Tibial nerve (tissue), 4 donors: ENCODE data around the gene UQCC3. TPM values are rescaled to one million over a fixed set of nuclear protein-coding genes. Genes with fewer than 3 reads are reported as not detected.

Source experiments
- DNase-seq, 2 donors: peaks; one replicate each; pipeline ENCODE4 v3.0.0-alpha.2; 2019; ENCODE audit warnings: low spot score in 2 of 2
- H3K27ac ChIP-seq, 4 donors: fragments of 200-600 bp; sonication (generic) in 3 of 4; one replicate each; pipeline ENCODE4 v1.5.1; 2017 to 2019; ENCODE audit warnings: mild to moderate bottlenecking in 1 of 4
- H3K27me3 ChIP-seq, 2 donors: fragments of 200-600 bp; sonication (generic) in 1 of 2; one replicate each; pipeline versions ENCODE4 v1.5.1 to v1.6.0; 2017 to 2019
- H3K36me3 ChIP-seq, 3 donors: fragments of 200-600 bp; sonication (generic); one replicate each; pipeline ENCODE4 v1.5.1; 2018 to 2019
- H3K4me1 ChIP-seq, 4 donors: fragments of 200-600 bp; sonication (generic) in 3 of 4; one replicate each; pipeline ENCODE4 v1.5.1; 2017 to 2019
- H3K4me3 ChIP-seq, 4 donors: fragments of 200-600 bp; sonication (generic) in 3 of 4; one replicate each; pipeline ENCODE4 v1.5.1; 2017 to 2019; ENCODE audit warnings: mild to moderate bottlenecking in 1 of 4, moderate library complexity in 1 of 4
- H3K9me3 ChIP-seq, 4 donors: fragments of 200-600 bp; sonication (generic) in 3 of 4; one replicate each; pipeline ENCODE4 v1.5.1; 2017 to 2019
- CTCF ChIP-seq, 5 experiments: fragments of 200-600 bp in 3 of 5; fragments of 450-650 bp in 2 of 5; sonication (generic) in 3 of 5; IDR thresholded peaks; one replicate each; pipeline ENCODE4 v1.5.1; 2016 to 2019; ENCODE audit warnings: antibody characterized with exemption in 5 of 5, mild to moderate bottlenecking in 3 of 5, moderate library complexity in 2 of 5
- EP300 ChIP-seq, 2 donors: sonication (generic); formaldehyde crosslinking; IDR thresholded peaks; one replicate each; pipeline ENCODE4 v1.6.1; 2017; ENCODE audit warnings: antibody characterized with exemption in 2 of 2, mild to moderate bottlenecking in 1 of 2
- POLR2A ChIP-seq, 2 donors: fragments of 450-650 bp; IDR thresholded peaks; one replicate each; pipeline ENCODE4 v1.6.1; 2017; ENCODE audit warnings: antibody characterized with exemption in 2 of 2, mild to moderate bottlenecking in 2 of 2, moderate library complexity in 2 of 2
- WGBS, 2 donors: methylation state at CpG; one replicate each; pipeline ENCODE4 v1.1.5; 2018; 5-methylcytosine and 5-hydroxymethylcytosine counted together
- small RNA-seq: library from RNA; depleted of rRNA; stranded (forward); fragments of <200 nt; gene quantifications from one replicate; pipeline ENCODE3, GENCODE V24; 2016
- total RNA-seq, 4 donors: library from RNA; depleted of rRNA; stranded (reverse); fragments of >200 nt; gene quantifications; one replicate each; pipeline ENCODE4 v1.1.0, GENCODE V29; 2016

The UQCC3 gene
- total RNA-seq, 4 donors from 2014 or later = 7.6 to 22.2 (median 14.6) TPM

- Histone ChIP-seq H3K27me3 (no peaks in the 10 kb centered on the region), H3K27ac (no peak overlapping the region), H3K36me3 (peaks cover 23 to 100% (median 66%) of the 10 kb centered on the region in 3 donors), H3K4me1 (peaks cover 0 to 28% (median 0%) of the 10 kb centered on the region in 4 donors), H3K9me3 (no peaks in the 10 kb centered on the region), H3K4me3 (no peak overlapping the region)
- 88 to 90% methylated on average over 11 of the region's 11 CpGs for WGBS, 2 donors
- TF ChIP-seq CTCF (IDR thresholded peaks at IDR 0.05) = no peak
- DNase-seq = no peak
Measured at GRCh38 chr11:62716816-62717215, 45.3 kb downstream of the UQCC3 start.

DNA sequence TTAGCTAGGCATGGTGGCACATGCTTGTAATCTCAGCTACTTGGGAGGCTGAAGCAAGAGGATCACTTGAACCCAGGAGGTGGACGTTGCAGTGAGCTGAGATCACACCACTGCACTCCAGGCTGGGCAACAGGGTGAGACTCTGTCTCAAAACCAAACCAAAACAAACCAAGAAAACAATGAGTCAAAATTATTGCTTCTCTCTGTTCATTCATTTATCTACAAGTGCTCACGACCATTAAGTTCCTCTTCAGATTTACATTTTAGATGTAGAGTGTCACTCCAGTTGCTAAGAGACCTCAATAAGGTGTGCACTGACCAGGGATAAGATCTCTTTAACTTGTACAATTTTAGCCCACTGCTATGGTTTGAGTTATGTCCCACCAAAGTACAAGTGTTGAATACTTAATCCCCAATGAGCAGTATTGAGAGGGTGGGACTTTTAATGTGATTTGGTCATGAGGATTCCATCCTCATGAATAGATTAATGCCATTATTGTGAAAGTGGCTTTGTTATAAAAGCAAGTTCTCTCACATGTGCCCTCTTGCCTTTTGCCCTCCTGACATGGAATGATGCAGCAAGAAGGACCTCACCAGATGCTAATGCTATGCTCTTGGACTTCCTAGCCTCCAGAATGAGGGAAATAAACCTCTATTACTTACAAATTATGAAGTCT is 48.0 kb downstream of the UQCC3 start:
- no peak for DNase-seq
- no peak overlapping the region for H3K27ac ChIP-seq
- no peaks in the 10 kb centered on the region for H3K27me3 ChIP-seq
- H3K9me3 ChIP-seq = no peaks in the 10 kb centered on the region
- H3K4me1 ChIP-seq = peaks cover 0 to 47% (median 14%) of the 10 kb centered on the region in 4 donors
- 51 to 65% methylated on average over 2 of the region's 2 CpGs for WGBS, 2 donors
- H3K36me3 ChIP-seq = peaks cover 26 to 94% (median 85%) of the 10 kb centered on the region in 3 donors
- H3K4me3 ChIP-seq = no peak overlapping the region
- TF ChIP-seq CTCF (IDR thresholded peaks at IDR 0.05) (no peak), POLR2A (IDR thresholded peaks at IDR 0.05) (no peak), EP300 (IDR thresholded peaks at IDR 0.05) (no peak)

- Histone ChIP-seq H3K4me3 (no peak overlapping the region), H3K9me3 (no peaks in the 10 kb centered on the region), H3K4me1 (peaks cover 0 to 56% (median 26%) of the 10 kb centered on the region in 4 donors), H3K27ac (no peak overlapping the region), H3K36me3 (peaks cover 13 to 69% (median 62%) of the 10 kb centered on the region in 3 donors), H3K27me3 (no peaks in the 10 kb centered on the region)
- TF ChIP-seq CTCF (IDR thresholded peaks at IDR 0.05) (no peak), POLR2A (IDR thresholded peaks at IDR 0.05) (no peak), EP300 (IDR thresholded peaks at IDR 0.05) (no peak)
- WGBS, 2 donors = 52 to 64% methylated on average over 7 of the region's 7 CpGs
- no peak for DNase-seq
Measured at GRCh38 chr11:62721994-62722393, 50.5 kb downstream of the UQCC3 start.

Small RNA genes lying within 50 kb of the gene (small RNA-seq; reads per million reads assigned to genes)
- not detected for gene SNORA57

Other genes with a start within 250 kb of the UQCC3 start
- 1,000 to 10,000 TPM; 1,417 to 3,061 (median 2,562) TPM for gene AHNAK, start 124.9 kb upstream of the UQCC3 start, total RNA-seq
- gene EEF1G, start 97.8 kb upstream of the UQCC3 start, total RNA-seq = 1,000 to 10,000 TPM; 1,003 to 1,250 (median 1,110) TPM
- 10 to 100 TPM in 3 of 4 donors, 1 to 10 TPM in 1; 8.3 to 18.8 (median 14.2) TPM for gene TUT1, start 80.2 kb upstream of the UQCC3 start, total RNA-seq
- gene MTA2, start 69.8 kb upstream of the UQCC3 start, total RNA-seq = 10 to 100 TPM; 79.5 to 95.3 (median 88.8) TPM
- 100 to 1,000 TPM in 2 of 4 donors, 10 to 100 TPM in 2; 64.9 to 138 (median 93.9) TPM for gene EML3, start 58.9 kb upstream of the UQCC3 start, total RNA-seq
- 10 to 100 TPM in 3 of 4 donors, 1 to 10 TPM in 1; 9.3 to 13.8 (median 11.2) TPM for gene ROM1, start 58.4 kb upstream of the UQCC3 start, total RNA-seq
- gene B3GAT3, start 49.7 kb upstream of the UQCC3 start, total RNA-seq = 10 to 100 TPM; 35.4 to 60.3 (median 50.7) TPM
- 100 to 1,000 TPM; 107 to 150 (median 121) TPM for gene GANAB, start 25.1 kb upstream of the UQCC3 start, total RNA-seq
- 10 to 100 TPM; 14.0 to 22.8 (median 20.3) TPM for gene INTS5, start 18.4 kb upstream of the UQCC3 start, total RNA-seq
- gene C11orf98, start 6.5 kb upstream of the UQCC3 start, total RNA-seq = 10 to 100 TPM; 32.7 to 48.0 (median 40.8) TPM
- gene CSKMT, start 6.4 kb upstream of the UQCC3 start, total RNA-seq = 10 to 100 TPM in 1 of 4 donors, 1 to 10 TPM in 3; 2.6 to 17.0 (median 5.7) TPM
- gene LBHD1, start 594 bp downstream of the UQCC3 start, total RNA-seq = 10 to 100 TPM in 1 of 4 donors, 1 to 10 TPM in 3; 3.9 to 11.1 (median 5.4) TPM
- gene UBXN1, start 7.4 kb downstream of the UQCC3 start, total RNA-seq = 100 to 1,000 TPM; 140 to 205 (median 162) TPM
- 10 to 100 TPM; 44.6 to 64.8 (median 48.4) TPM for gene LRRN4CL, start 17.9 kb downstream of the UQCC3 start, total RNA-seq
- 100 to 1,000 TPM in 2 of 4 donors, 10 to 100 TPM in 2; 58.8 to 149 (median 93.2) TPM for gene BSCL2, start 35.8 kb downstream of the UQCC3 start, total RNA-seq
- gene GNG3, start 36.0 kb downstream of the UQCC3 start, total RNA-seq = 1 to 10 TPM in 1 of 4 donors, under 1 TPM in 1, not detected in 2; 0.63 to 2.6 TPM
- 10 to 100 TPM; 24.7 to 34.8 (median 28.6) TPM for gene HNRNPUL2, start 55.8 kb downstream of the UQCC3 start, total RNA-seq
- 10 to 100 TPM; 20.1 to 37.1 (median 23.6) TPM for gene TTC9C, start 56.8 kb downstream of the UQCC3 start, total RNA-seq
- 1 to 10 TPM; 8.1 to 9.8 (median 8.9) TPM for gene ZBTB3, start 82.5 kb downstream of the UQCC3 start, total RNA-seq
- gene POLR2G, start 89.9 kb downstream of the UQCC3 start, total RNA-seq = 10 to 100 TPM; 49.2 to 70.0 (median 53.6) TPM
- gene TAF6L, start 99.7 kb downstream of the UQCC3 start, total RNA-seq = 10 to 100 TPM; 23.2 to 38.8 (median 33.1) TPM
- gene TMEM179B, start 115.7 kb downstream of the UQCC3 start, total RNA-seq = 100 to 1,000 TPM in 1 of 4 donors, 10 to 100 TPM in 3; 80.8 to 105 (median 94.9) TPM
- gene TMEM223, start 120.3 kb downstream of the UQCC3 start, total RNA-seq = 10 to 100 TPM; 22.9 to 40.4 (median 31.3) TPM
- gene NXF1, start 133.8 kb downstream of the UQCC3 start, total RNA-seq = 10 to 100 TPM; 51.3 to 94.4 (median 67.0) TPM
- gene STX5, start 160.4 kb downstream of the UQCC3 start, total RNA-seq = 10 to 100 TPM; 25.9 to 39.1 (median 29.2) TPM
- not detected for gene TEX54, start 161.2 kb downstream of the UQCC3 start, total RNA-seq
- 10 to 100 TPM; 31.7 to 75.0 (median 48.0) TPM for gene WDR74, start 167.9 kb downstream of the UQCC3 start, total RNA-seq
- gene SLC3A2, start 209.2 kb downstream of the UQCC3 start, total RNA-seq = 100 to 1,000 TPM; 108 to 148 (median 133) TPM
- gene CHRM1, start 249.7 kb downstream of the UQCC3 start, total RNA-seq = not detected